GM12878 (cell line): ENCODE measurements around the gene SLC25A48.

Experiments used
- CBX5 ChIP-seq: sonication (generic); IDR thresholded peaks from 2 replicates; pipeline ENCODE4 v1.6.1; 2016; ENCODE audit warnings: low read depth, moderate library complexity, mild to moderate bottlenecking, inconsistent platforms
- CHD2 ChIP-seq: IDR thresholded peaks from 2 replicates; pipeline ENCODE4 v1.6.1; 2011; ENCODE audit warnings: low read depth, low read length, improper control_type of control experiment, borderline replicate concordance
- CTCF ChIP-seq, 3 experiments: IDR thresholded peaks in 2 of 3; conservative IDR thresholded peaks in 1 of 3; 2 replicates each; pipeline ENCODE4 v1.5.1; 2011; ENCODE audit warnings: low read depth in 3 of 3, low read length in 3 of 3, mild to moderate bottlenecking in 3 of 3, control low read depth in 2 of 3, moderate library complexity in 2 of 3, inconsistent platforms in 1 of 3, mixed read lengths in 1 of 3; ENCODE audit not compliant: control insufficient read depth in 2 of 3, insufficient read depth in 1 of 3; ENCODE audit errors: extremely low read depth in 1 of 3
- MYC ChIP-seq: IDR thresholded peaks from 2 replicates; pipeline ENCODE4 v1.6.1; 2011; ENCODE audit warnings: mild to moderate bottlenecking, low read length, moderate library complexity, inconsistent platforms; ENCODE audit not compliant: insufficient read depth, insufficient replicate concordance, insufficient read length, severe bottlenecking
- RB1 ChIP-seq: fragments of 450-650 bp; formaldehyde crosslinking; IDR thresholded peaks from 2 replicates; pipeline ENCODE4 v1.6.1; 2017; ENCODE audit warnings: mild to moderate bottlenecking, borderline replicate concordance
- SMC3 ChIP-seq: IDR thresholded peaks from 2 replicates; pipeline ENCODE4 v1.6.1; 2011; ENCODE audit warnings: low read length, improper control_type of control experiment, borderline replicate concordance
- SREBF2 ChIP-seq: IDR thresholded peaks from 2 replicates; pipeline ENCODE4 v1.6.1; 2012; ENCODE audit warnings: mild to moderate bottlenecking, low read length
- SRF ChIP-seq, 2 experiments: IDR thresholded peaks; 2 replicates each; pipeline ENCODE4 v1.6.1; 2011; ENCODE audit warnings: low read depth in 2 of 2, low read length in 2 of 2, mild to moderate bottlenecking in 1 of 2, moderate library complexity in 1 of 2

- TF ChIP-seq SRF (IDR thresholded peaks at IDR 0.05; ENCODE audit: low read depth in 2 of 2, low read length in 2 of 2), result no peak
- no peak for TF ChIP-seq CHD2
- no peak for TF ChIP-seq MYC
- no peak for TF ChIP-seq CTCF (IDR thresholded peaks at IDR 0.05 in 2 of 3, conservative IDR thresholded peaks at IDR 0.05 in 1 of 3; ENCODE audit: control insufficient read depth in 2 of 3, extremely low read depth in 1 of 3, insufficient read depth in 1 of 3, low read depth in 3 of 3, low read length in 3 of 3)
- TF ChIP-seq RB1, result no peak
- no peak for TF ChIP-seq CBX5
- no peak for TF ChIP-seq SMC3
- no peak for TF ChIP-seq SREBF2
Observed at GRCh38 chr5:135874461-135874860, 40.0 kb downstream of the SLC25A48 start.
